ENCODE measurements around the gene MAPK11.

- TF ChIP-seq POLR2A (IDR thresholded peaks at IDR 0.05), result no peak
- TF ChIP-seq, protein P1, sequence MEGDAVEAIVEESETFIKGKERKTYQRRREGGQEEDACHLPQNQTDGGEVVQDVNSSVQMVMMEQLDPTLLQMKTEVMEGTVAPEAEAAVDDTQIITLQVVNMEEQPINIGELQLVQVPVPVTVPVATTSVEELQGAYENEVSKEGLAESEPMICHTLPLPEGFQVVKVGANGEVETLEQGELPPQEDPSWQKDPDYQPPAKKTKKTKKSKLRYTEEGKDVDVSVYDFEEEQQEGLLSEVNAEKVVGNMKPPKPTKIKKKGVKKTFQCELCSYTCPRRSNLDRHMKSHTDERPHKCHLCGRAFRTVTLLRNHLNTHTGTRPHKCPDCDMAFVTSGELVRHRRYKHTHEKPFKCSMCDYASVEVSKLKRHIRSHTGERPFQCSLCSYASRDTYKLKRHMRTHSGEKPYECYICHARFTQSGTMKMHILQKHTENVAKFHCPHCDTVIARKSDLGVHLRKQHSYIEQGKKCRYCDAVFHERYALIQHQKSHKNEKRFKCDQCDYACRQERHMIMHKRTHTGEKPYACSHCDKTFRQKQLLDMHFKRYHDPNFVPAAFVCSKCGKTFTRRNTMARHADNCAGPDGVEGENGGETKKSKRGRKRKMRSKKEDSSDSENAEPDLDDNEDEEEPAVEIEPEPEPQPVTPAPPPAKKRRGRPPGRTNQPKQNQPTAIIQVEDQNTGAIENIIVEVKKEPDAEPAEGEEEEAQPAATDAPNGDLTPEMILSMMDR (IDR thresholded peaks at IDR 0.05), result no peak
Measured at GRCh38 chr22:50285568-50286229, 15.5 kb upstream of the MAPK11 start.

All from right lobe of liver (tissue), 4 donors.